GM21723 (cell line): ENCODE measurements around the gene DIO1.

ENCODE experiments used
- ATAC-seq: cut with Tn5 transposase; IDR thresholded peaks from one replicate; pipeline ENCODE4 v1.9.1; 2021; ENCODE audit warnings: mild to moderate bottlenecking, moderate library complexity; ENCODE audit not compliant: unreplicated experiment

DIO1 gene

GRCh38 chr1:53892911-53893310 is 1.1 kb upstream of the DIO1 start:
- ATAC-seq: no peak

GRCh38 chr1:53894644-53895043 is 657 bp downstream of the DIO1 start:
- no peak for ATAC-seq

- no peak for ATAC-seq
Measured at GRCh38 chr1:53895421-53895820, 1.4 kb downstream of the DIO1 start.

GRCh38 chr1:53896635-53897229 is 2.7 kb downstream of the DIO1 start:
- no peak for ATAC-seq

GRCh38 chr1:53899206-53899628 is 5.2 kb downstream of the DIO1 start:
- no peak for ATAC-seq

GRCh38 chr1:53899708-53900107 is 5.7 kb downstream of the DIO1 start:
- no peak for ATAC-seq

GRCh38 chr1:53902235-53903138 is 8.5 kb downstream of the DIO1 start:
- no peak for ATAC-seq

GRCh38 chr1:53905509-53905908 is 11.5 kb downstream of the DIO1 start:
- no peak for ATAC-seq

- ATAC-seq: no peak
Measured at GRCh38 chr1:53906121-53906520, 12.1 kb downstream of the DIO1 start.

- ATAC-seq: no peak
Measured at GRCh38 chr1:53909946-53910345, 16.0 kb downstream of the DIO1 start.

- ATAC-seq: no peak
Measured at GRCh38 chr1:53911442-53911841, 17.5 kb downstream of the DIO1 start.

- ATAC-seq: no peak
Measured at GRCh38 chr1:53913352-53914033, 19.5 kb downstream of the DIO1 start.

GRCh38 chr1:53918343-53918742 is 24.4 kb downstream of the DIO1 start:
- ATAC-seq: no peak

- ATAC-seq: no peak
Measured at GRCh38 chr1:53919675-53920066, 25.7 kb downstream of the DIO1 start.

- ATAC-seq: no peak
Measured at GRCh38 chr1:53927376-53927881, 33.4 kb downstream of the DIO1 start.

GRCh38 chr1:53929246-53929960 is 35.4 kb downstream of the DIO1 start:
- ATAC-seq: no peak

- no peak for ATAC-seq
Measured at GRCh38 chr1:53930932-53931331, 36.9 kb downstream of the DIO1 start.

- no peak for ATAC-seq
Measured at GRCh38 chr1:53931523-53931922, 37.5 kb downstream of the DIO1 start.

- ATAC-seq: no peak
Measured at GRCh38 chr1:53934170-53934765, 40.3 kb downstream of the DIO1 start.

- no peak for ATAC-seq
Measured at GRCh38 chr1:53936430-53936829, 42.4 kb downstream of the DIO1 start.
